Measurements from ENCODE around the gene SH3BP5.

Gene SH3BP5

DNA sequence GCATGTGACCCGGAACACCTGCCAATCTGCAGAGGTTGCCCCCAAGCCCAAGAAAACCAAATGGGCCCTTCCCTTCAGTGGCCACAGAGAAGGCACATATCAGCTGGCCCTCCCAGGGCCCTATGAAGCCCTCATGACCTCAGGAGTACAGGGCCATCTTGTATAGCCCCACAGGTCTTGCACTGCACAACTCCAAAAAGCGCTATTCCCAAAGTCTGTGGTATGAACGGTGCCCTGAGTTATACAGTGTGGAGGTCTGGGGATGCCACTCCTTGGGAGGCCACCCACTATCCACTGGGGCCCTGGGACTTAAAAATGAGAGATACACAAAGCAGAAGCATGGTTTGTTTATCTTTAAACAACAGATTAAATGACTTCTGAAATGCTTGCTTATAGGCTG, 64.9 kb downstream of the SH3BP5 start:
- H3K27ac ChIP-seq (ENCODE audit: low read length, poor library complexity, severe bottlenecking): no peak overlapping the region

DNA sequence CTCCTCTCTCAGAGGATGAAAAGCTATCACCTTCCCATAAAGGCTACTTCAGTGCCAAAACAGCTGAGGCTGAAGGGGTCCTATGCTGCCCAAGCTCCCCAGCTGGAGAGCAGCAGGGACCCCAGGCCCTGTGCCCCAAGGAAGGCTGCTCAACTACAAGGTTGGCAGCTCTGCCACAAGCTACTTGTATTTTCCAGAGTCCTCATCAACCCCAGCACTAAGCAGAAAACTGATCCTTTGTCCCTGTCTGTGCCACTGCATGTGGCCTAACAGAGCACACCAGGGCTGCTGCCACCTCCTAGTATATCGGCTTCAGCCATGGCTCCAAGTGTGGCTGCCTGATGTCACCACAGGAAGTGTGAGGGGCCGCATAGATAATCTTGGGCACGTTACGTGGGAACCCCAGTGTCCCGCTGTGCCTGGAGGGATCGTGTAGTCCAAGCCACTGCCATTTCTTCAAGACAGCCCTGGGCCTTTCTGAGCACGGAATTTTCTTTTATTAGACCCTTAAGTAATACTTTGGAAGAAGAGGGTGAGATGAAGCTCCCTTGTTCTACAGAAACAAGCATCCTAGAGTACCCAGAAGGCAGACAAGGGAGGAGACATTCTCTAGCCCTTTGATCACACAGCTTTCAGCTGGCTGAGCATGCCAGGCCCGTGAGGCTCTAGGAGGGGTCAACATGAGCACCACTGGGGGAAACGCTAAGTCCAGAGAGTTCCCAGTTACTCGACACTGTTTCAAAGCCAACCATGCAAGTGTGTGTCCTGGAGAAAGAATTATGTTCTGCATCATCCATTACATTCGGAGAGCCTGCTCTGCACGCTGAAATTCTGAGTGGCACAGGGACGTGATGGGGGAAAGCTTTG, 65.6 kb downstream of the SH3BP5 start:
- Histone ChIP-seq H3K4me3 (ENCODE audit: insufficient read depth in 1 of 2, low read depth in 1 of 2, low read length in 2 of 2) (no peak overlapping the region), H2BK5ac (ENCODE audit: low read depth, low read length, poor library complexity, severe bottlenecking) (no peak overlapping the region), H3K14ac (ENCODE audit: low read length in 2 of 2) (no peak overlapping the region), H3K4me1 (ENCODE audit: control insufficient read depth, insufficient read depth, low read depth, low read length) (peaks cover 17% of the 10 kb centered on the region), H3K9ac (ENCODE audit: low read length) (peak overlapping the region; percentile 12), H3K4me2 (ENCODE audit: low read length, poor library complexity, severe bottlenecking) (no peak overlapping the region), H2AFZ (ENCODE audit: low read depth, low read length) (no peak overlapping the region), H3K79me1 (replicated peaks; ENCODE audit: low read length, poor library complexity, severe bottlenecking) (peaks cover 11% of the 10 kb centered on the region), H4K8ac (ENCODE audit: low read length) (no peak overlapping the region), H3K23ac (ENCODE audit: low read length in 2 of 2) (no peak overlapping the region), H2BK120ac (ENCODE audit: low read depth, low read length) (no peak overlapping the region), H3K9me3 (ENCODE audit: control insufficient read depth, low read length) (no peaks in the 10 kb centered on the region), H3K4ac (ENCODE audit: low read depth in 1 of 2, low read length in 2 of 2) (no peak overlapping the region), H3K36me3 (ENCODE audit: control insufficient read depth in 1 of 2, insufficient read depth in 2 of 2, low read depth in 1 of 2, low read length in 2 of 2) (peaks cover 0 to 39% of the 10 kb centered on the region in 2 experiments), H3K18ac (ENCODE audit: low read depth in 1 of 2, low read length in 2 of 2) (no peak overlapping the region), H2BK12ac (ENCODE audit: low read length in 2 of 2) (no peak overlapping the region), H2BK15ac (ENCODE audit: low read depth, poor library complexity, severe bottlenecking) (no peak overlapping the region), H4K91ac (ENCODE audit: low read length) (no peak overlapping the region), H3K27ac (ENCODE audit: low read length, poor library complexity, severe bottlenecking) (no peak overlapping the region), H3K27me3 (ENCODE audit: control insufficient read depth in 1 of 2, insufficient read depth in 1 of 2, low read length in 2 of 2) (no peaks in the 10 kb centered on the region), H2AK5ac (ENCODE audit: low read length, severe bottlenecking) (no peak overlapping the region)
- WGBS: 83% methylated on average over 11 of the region's 13 CpGs
- DNase-seq: no peak

More for the DNA sequence above, 64.9 kb downstream of the SH3BP5 start:
- H2BK5ac ChIP-seq (ENCODE audit: low read depth, low read length, poor library complexity, severe bottlenecking): no peak overlapping the region
- no peak for DNase-seq
- no peak overlapping the region for H4K91ac ChIP-seq (ENCODE audit: low read length)
- no peak overlapping the region for H3K14ac ChIP-seq (ENCODE audit: low read length in 2 of 2)
- no peak overlapping the region for H4K8ac ChIP-seq (ENCODE audit: low read length)
- no peak overlapping the region for H3K18ac ChIP-seq (ENCODE audit: low read depth in 1 of 2, low read length in 2 of 2)
- no peak overlapping the region for H2BK15ac ChIP-seq (ENCODE audit: low read depth, poor library complexity, severe bottlenecking)
- H3K23ac ChIP-seq (ENCODE audit: low read length in 2 of 2): no peak overlapping the region
- H3K4me2 ChIP-seq (ENCODE audit: low read length, poor library complexity, severe bottlenecking): no peak overlapping the region
- H2BK12ac ChIP-seq (ENCODE audit: low read length in 2 of 2): no peak overlapping the region
- no peaks in the 10 kb centered on the region for H3K9me3 ChIP-seq (ENCODE audit: control insufficient read depth, low read length)
- peaks cover 9% of the 10 kb centered on the region for H3K79me1 ChIP-seq (replicated peaks; ENCODE audit: low read length, poor library complexity, severe bottlenecking)
- no peak overlapping the region for H2BK120ac ChIP-seq (ENCODE audit: low read depth, low read length)
- no peak overlapping the region for H3K4me3 ChIP-seq (ENCODE audit: insufficient read depth in 1 of 2, low read depth in 1 of 2, low read length in 2 of 2)
- H3K36me3 ChIP-seq (ENCODE audit: control insufficient read depth in 1 of 2, insufficient read depth in 2 of 2, low read depth in 1 of 2, low read length in 2 of 2): peaks cover 0 to 41% of the 10 kb centered on the region in 2 experiments
- no peaks in the 10 kb centered on the region for H3K27me3 ChIP-seq (ENCODE audit: control insufficient read depth in 1 of 2, insufficient read depth in 1 of 2, low read length in 2 of 2)
- peak overlapping the region; percentile 10 for H3K9ac ChIP-seq (ENCODE audit: low read length)
- no peak overlapping the region for H3K4ac ChIP-seq (ENCODE audit: low read depth in 1 of 2, low read length in 2 of 2)
- WGBS: 100% methylated on average over 3 of the region's 3 CpGs
- peaks cover 17% of the 10 kb centered on the region for H3K4me1 ChIP-seq (ENCODE audit: control insufficient read depth, insufficient read depth, low read depth, low read length)
- H2AK5ac ChIP-seq (ENCODE audit: low read length, severe bottlenecking): no peak overlapping the region
- H2AFZ ChIP-seq (ENCODE audit: low read depth, low read length): no peak overlapping the region

- Histone ChIP-seq H3K9me3 (ENCODE audit: control insufficient read depth, low read length) (no peaks in the 10 kb centered on the region), H3K79me1 (replicated peaks; ENCODE audit: low read length, poor library complexity, severe bottlenecking) (peaks cover 11% of the 10 kb centered on the region), H3K4ac (ENCODE audit: low read depth in 1 of 2, low read length in 2 of 2) (no peak overlapping the region), H2BK15ac (ENCODE audit: low read depth, poor library complexity, severe bottlenecking) (no peak overlapping the region), H3K9ac (ENCODE audit: low read length) (peak overlapping the region; percentile 12), H2AFZ (ENCODE audit: low read depth, low read length) (no peak overlapping the region), H4K8ac (ENCODE audit: low read length) (no peak overlapping the region), H3K23ac (ENCODE audit: low read length in 2 of 2) (no peak overlapping the region), H3K18ac (ENCODE audit: low read depth in 1 of 2, low read length in 2 of 2) (no peak overlapping the region), H3K4me3 (ENCODE audit: insufficient read depth in 1 of 2, low read depth in 1 of 2, low read length in 2 of 2) (no peak overlapping the region), H3K4me1 (ENCODE audit: control insufficient read depth, insufficient read depth, low read depth, low read length) (peaks cover 17% of the 10 kb centered on the region), H2BK12ac (ENCODE audit: low read length in 2 of 2) (no peak overlapping the region), H3K36me3 (ENCODE audit: control insufficient read depth in 1 of 2, insufficient read depth in 2 of 2, low read depth in 1 of 2, low read length in 2 of 2) (peaks cover 0 to 43% of the 10 kb centered on the region in 2 experiments), H2BK5ac (ENCODE audit: low read depth, low read length, poor library complexity, severe bottlenecking) (no peak overlapping the region), H2AK5ac (ENCODE audit: low read length, severe bottlenecking) (no peak overlapping the region), H3K14ac (ENCODE audit: low read length in 2 of 2) (no peak overlapping the region), H3K27ac (ENCODE audit: low read length, poor library complexity, severe bottlenecking) (no peak overlapping the region), H2BK120ac (ENCODE audit: low read depth, low read length) (no peak overlapping the region), H4K91ac (ENCODE audit: low read length) (no peak overlapping the region), H3K4me2 (ENCODE audit: low read length, poor library complexity, severe bottlenecking) (no peak overlapping the region), H3K27me3 (ENCODE audit: control insufficient read depth in 1 of 2, insufficient read depth in 1 of 2, low read length in 2 of 2) (no peaks in the 10 kb centered on the region)
- 94% methylated on average over 19 of the region's 19 CpGs for WGBS
- no peak for DNase-seq
Measured at GRCh38 chr3:15265655-15266509, 66.5 kb downstream of the SH3BP5 start.

- Histone ChIP-seq H3K14ac (ENCODE audit: low read length in 2 of 2) (no peak overlapping the region), H3K79me1 (replicated peaks; ENCODE audit: low read length, poor library complexity, severe bottlenecking) (peaks cover 11% of the 10 kb centered on the region), H4K8ac (ENCODE audit: low read length) (no peak overlapping the region), H3K4ac (ENCODE audit: low read depth in 1 of 2, low read length in 2 of 2) (no peak overlapping the region), H2BK12ac (ENCODE audit: low read length in 2 of 2) (no peak overlapping the region), H2BK15ac (ENCODE audit: low read depth, poor library complexity, severe bottlenecking) (no peak overlapping the region), H2BK120ac (ENCODE audit: low read depth, low read length) (no peak overlapping the region), H4K91ac (ENCODE audit: low read length) (no peak overlapping the region), H3K9me3 (ENCODE audit: control insufficient read depth, low read length) (no peaks in the 10 kb centered on the region), H3K27me3 (ENCODE audit: control insufficient read depth in 1 of 2, insufficient read depth in 1 of 2, low read length in 2 of 2) (no peaks in the 10 kb centered on the region), H3K4me1 (ENCODE audit: control insufficient read depth, insufficient read depth, low read depth, low read length) (peaks cover 8% of the 10 kb centered on the region), H3K4me2 (ENCODE audit: low read length, poor library complexity, severe bottlenecking) (no peak overlapping the region), H2AFZ (ENCODE audit: low read depth, low read length) (no peak overlapping the region), H3K18ac (ENCODE audit: low read depth in 1 of 2, low read length in 2 of 2) (no peak overlapping the region), H3K23ac (ENCODE audit: low read length in 2 of 2) (no peak overlapping the region), H2BK5ac (ENCODE audit: low read depth, low read length, poor library complexity, severe bottlenecking) (no peak overlapping the region), H3K27ac (ENCODE audit: low read length, poor library complexity, severe bottlenecking) (no peak overlapping the region), H3K4me3 (ENCODE audit: insufficient read depth in 1 of 2, low read depth in 1 of 2, low read length in 2 of 2) (no peak overlapping the region), H2AK5ac (ENCODE audit: low read length, severe bottlenecking) (no peak overlapping the region), H3K9ac (ENCODE audit: low read length) (peak overlapping the region; percentile 63), H3K36me3 (ENCODE audit: control insufficient read depth in 1 of 2, insufficient read depth in 2 of 2, low read depth in 1 of 2, low read length in 2 of 2) (peaks cover 5 to 53% of the 10 kb centered on the region in 2 experiments)
- 90% methylated on average over 1 of the region's 2 CpGs for WGBS
- no peak for DNase-seq
Measured at GRCh38 chr3:15264486-15264885, 67.9 kb downstream of the SH3BP5 start.

All from mesenchymal stem cell (in vitro differentiated cells and primary cell).